HepG2 (cell line): ENCODE data around the gene EFCAB14. TPM values are rescaled to one million over a fixed set of nuclear protein-coding genes. Genes with fewer than 3 reads are reported as not detected.

ENCODE experiments used
- CBX5 ChIP-seq: sonication (generic); formaldehyde crosslinking; IDR thresholded peaks from 2 replicates; pipeline ENCODE4 v1.4.0; 2020; ENCODE audit warnings: missing genetic modification reagents, borderline replicate concordance
- CCDC6 ChIP-seq: sonication (generic); formaldehyde crosslinking; IDR thresholded peaks from 2 replicates; pipeline ENCODE4 v1.8.1; 2022; ENCODE audit warnings: mild to moderate bottlenecking, missing genetic modification reagents, moderate library complexity
- JARID2 ChIP-seq: sonication (generic); formaldehyde crosslinking; IDR thresholded peaks from 2 replicates; pipeline ENCODE4 v1.8.1; 2023; ENCODE audit warnings: missing genetic modification reagents, inconsistent platforms; ENCODE audit not compliant: insufficient replicate concordance
- NCOR1 ChIP-seq: fragments of 200-600 bp; sonication (generic); IDR thresholded peaks from 2 replicates; pipeline ENCODE4 v1.7.0; 2017; ENCODE audit warnings: antibody characterized with exemption, low read length, borderline replicate concordance
- NFKB2 ChIP-seq: sonication (generic); formaldehyde crosslinking; IDR thresholded peaks from 2 replicates; pipeline ENCODE4 v1.4.0; 2020; ENCODE audit warnings: missing genetic modification reagents, borderline replicate concordance
- RBM39 ChIP-seq: fragments of 200-400 bp; formaldehyde crosslinking; IDR thresholded peaks from one replicate; pipeline ENCODE4 v1.6.1; 2018; ENCODE audit warnings: antibody characterized with exemption, mild to moderate bottlenecking, low read depth, low read length; ENCODE audit not compliant: poor library complexity, severe bottlenecking
- RFXANK ChIP-seq: IDR thresholded peaks from 2 replicates; pipeline ENCODE4 v1.6.1; 2016
- RXRA ChIP-seq: sonication (generic); formaldehyde crosslinking; IDR thresholded peaks from 2 replicates; pipeline ENCODE4 v1.5.1; 2020; ENCODE audit warnings: missing genetic modification reagents
- SALL1 ChIP-seq: sonication (generic); formaldehyde crosslinking; IDR thresholded peaks from 2 replicates; pipeline ENCODE4 v1.8.0; 2022; ENCODE audit warnings: mild to moderate bottlenecking, missing genetic modification reagents
- UBTF ChIP-seq: sonication (generic); formaldehyde crosslinking; IDR thresholded peaks from 2 replicates; pipeline ENCODE4 v1.4.0; 2020; ENCODE audit warnings: mild to moderate bottlenecking, missing genetic modification reagents
- ZC3H4 ChIP-seq: sonication (generic); formaldehyde crosslinking; IDR thresholded peaks from 2 replicates; pipeline ENCODE4 v1.4.0; 2020; ENCODE audit warnings: missing genetic modification reagents, borderline replicate concordance
- ZFAT ChIP-seq: sonication (generic); formaldehyde crosslinking; conservative IDR thresholded peaks from 2 replicates; pipeline ENCODE4 v1.8.1; 2023; ENCODE audit warnings: missing genetic modification reagents, inconsistent platforms
- ZNF12 ChIP-seq: sonication (generic); formaldehyde crosslinking; IDR thresholded peaks from 2 replicates; pipeline ENCODE4 v1.5.0; 2020; ENCODE audit warnings: missing genetic modification reagents
- ZNF138 ChIP-seq: sonication (generic); formaldehyde crosslinking; IDR thresholded peaks from 2 replicates; pipeline ENCODE4 v1.5.0; 2020; ENCODE audit warnings: mild to moderate bottlenecking, low read depth, missing genetic modification reagents
- ZNF280B ChIP-seq: sonication (generic); formaldehyde crosslinking; IDR thresholded peaks from 2 replicates; pipeline ENCODE4 v1.5.0; 2020; ENCODE audit warnings: missing genetic modification reagents, mild to moderate bottlenecking, borderline replicate concordance
- ZNF383 ChIP-seq: sonication (generic); formaldehyde crosslinking; IDR thresholded peaks from 2 replicates; pipeline ENCODE4 v1.4.0; 2020; ENCODE audit warnings: missing genetic modification reagents, mild to moderate bottlenecking, borderline replicate concordance
- ZNF746 ChIP-seq: sonication (generic); formaldehyde crosslinking; IDR thresholded peaks from 2 replicates; pipeline ENCODE4 v1.8.0; 2022; ENCODE audit warnings: mild to moderate bottlenecking, missing genetic modification reagents
- polyA plus RNA-seq, 8 experiments: library from polyadenylated mRNA; depleted of rRNA in 3 of 8; stranded (reverse) in 7 of 8; unstranded in 1 of 8; fragments of >200 nt; fragmentation: Illumina TruSeq in 4 of 8; extraction: Trizol in 4 of 8; gene quantifications; 2 replicates each; pipeline versions ENCODE4 v1.2.1 to v1.2.3, GENCODE V29; 2011 to 2016; ENCODE audit warnings: low read depth in 4 of 8, missing spikeins in 1 of 8, mixed read lengths in 1 of 8; ENCODE audit not compliant: insufficient read depth in 1 of 8
- total RNA-seq, 5 experiments: library from RNA; depleted of rRNA; stranded (reverse); fragments of >200 nt; fragmentation: Illumina TruSeq; extraction: Trizol; gene quantifications; 2 replicates each; pipeline ENCODE4 v1.2.3, GENCODE V29; 2016; ENCODE audit warnings: low read depth in 1 of 5
- TF ChIP-seq, protein P1 (sequence below): sonication (generic); formaldehyde crosslinking; IDR thresholded peaks from 2 replicates; pipeline ENCODE4 v1.8.1; 2023; ENCODE audit warnings: mild to moderate bottlenecking, missing genetic modification reagents
- TF ChIP-seq, protein P2 (sequence below): IDR thresholded peaks from 2 replicates; pipeline ENCODE4 v1.6.1; 2016
- TF ChIP-seq, protein P3 (sequence below): sonication (generic); formaldehyde crosslinking; IDR thresholded peaks from 2 replicates; pipeline ENCODE4 v1.4.0; 2020; ENCODE audit warnings: missing genetic modification reagents

The EFCAB14 gene
- total and polyA plus RNA-seq, 2 of the 13 experiments (the other 11 are each of a cell fraction or from before 2014, with no cell fraction given): 13.4 to 17.9 TPM

GRCh38 chr1:46735708-46736324, 16.9 kb upstream of the EFCAB14 start (continued):
- TF ChIP-seq UBTF (no peak), ZNF12 (CRISPR knock-in tag) (peak; percentile 67; the same call in 1 of the 2 replicates), NCOR1 (no peak), ZNF138 (no peak), ZNF280B (CRISPR knock-in tag) (no peak), ZNF383 (CRISPR knock-in tag) (no peak), ZNF746 (CRISPR knock-in tag) (no peak), RXRA (CRISPR knock-in tag) (no peak), RBM39 (no peak), NFKB2 (CRISPR knock-in tag) (no peak), CBX5 (0 out of 2 replicates have a peak, but pooled peaks have one; percentile 43), ZFAT (CRISPR knock-in tag) (no peak), JARID2 (CRISPR knock-in tag) (no peak), CCDC6 (no peak), SALL1 (CRISPR knock-in tag) (peak; percentile 70), RFXANK (CRISPR knock-in tag) (0 out of 2 replicates have a peak, but pooled peaks have one; percentile 54), ZC3H4 (CRISPR knock-in tag) (no peak)
- TF ChIP-seq, protein P1, sequence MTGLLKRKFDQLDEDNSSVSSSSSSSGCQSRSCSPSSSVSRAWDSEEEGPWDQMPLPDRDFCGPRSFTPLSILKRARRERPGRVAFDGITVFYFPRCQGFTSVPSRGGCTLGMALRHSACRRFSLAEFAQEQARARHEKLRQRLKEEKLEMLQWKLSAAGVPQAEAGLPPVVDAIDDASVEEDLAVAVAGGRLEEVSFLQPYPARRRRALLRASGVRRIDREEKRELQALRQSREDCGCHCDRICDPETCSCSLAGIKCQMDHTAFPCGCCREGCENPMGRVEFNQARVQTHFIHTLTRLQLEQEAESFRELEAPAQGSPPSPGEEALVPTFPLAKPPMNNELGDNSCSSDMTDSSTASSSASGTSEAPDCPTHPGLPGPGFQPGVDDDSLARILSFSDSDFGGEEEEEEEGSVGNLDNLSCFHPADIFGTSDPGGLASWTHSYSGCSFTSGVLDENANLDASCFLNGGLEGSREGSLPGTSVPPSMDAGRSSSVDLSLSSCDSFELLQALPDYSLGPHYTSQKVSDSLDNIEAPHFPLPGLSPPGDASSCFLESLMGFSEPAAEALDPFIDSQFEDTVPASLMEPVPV (CRISPR knock-in tag): 0 out of 2 replicates have a peak, but pooled peaks have one; percentile 44
- TF ChIP-seq, protein P2, sequence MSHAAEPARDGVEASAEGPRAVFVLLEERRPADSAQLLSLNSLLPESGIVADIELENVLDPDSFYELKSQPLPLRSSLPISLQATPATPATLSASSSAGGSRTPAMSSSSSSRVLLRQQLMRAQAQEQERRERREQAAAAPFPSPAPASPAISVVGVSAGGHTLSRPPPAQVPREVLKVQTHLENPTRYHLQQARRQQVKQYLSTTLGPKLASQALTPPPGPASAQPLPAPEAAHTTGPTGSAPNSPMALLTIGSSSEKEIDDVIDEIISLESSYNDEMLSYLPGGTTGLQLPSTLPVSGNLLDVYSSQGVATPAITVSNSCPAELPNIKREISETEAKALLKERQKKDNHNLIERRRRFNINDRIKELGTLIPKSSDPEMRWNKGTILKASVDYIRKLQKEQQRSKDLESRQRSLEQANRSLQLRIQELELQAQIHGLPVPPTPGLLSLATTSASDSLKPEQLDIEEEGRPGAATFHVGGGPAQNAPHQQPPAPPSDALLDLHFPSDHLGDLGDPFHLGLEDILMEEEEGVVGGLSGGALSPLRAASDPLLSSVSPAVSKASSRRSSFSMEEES (CRISPR knock-in tag): peak; percentile 76
- TF ChIP-seq, protein P3, sequence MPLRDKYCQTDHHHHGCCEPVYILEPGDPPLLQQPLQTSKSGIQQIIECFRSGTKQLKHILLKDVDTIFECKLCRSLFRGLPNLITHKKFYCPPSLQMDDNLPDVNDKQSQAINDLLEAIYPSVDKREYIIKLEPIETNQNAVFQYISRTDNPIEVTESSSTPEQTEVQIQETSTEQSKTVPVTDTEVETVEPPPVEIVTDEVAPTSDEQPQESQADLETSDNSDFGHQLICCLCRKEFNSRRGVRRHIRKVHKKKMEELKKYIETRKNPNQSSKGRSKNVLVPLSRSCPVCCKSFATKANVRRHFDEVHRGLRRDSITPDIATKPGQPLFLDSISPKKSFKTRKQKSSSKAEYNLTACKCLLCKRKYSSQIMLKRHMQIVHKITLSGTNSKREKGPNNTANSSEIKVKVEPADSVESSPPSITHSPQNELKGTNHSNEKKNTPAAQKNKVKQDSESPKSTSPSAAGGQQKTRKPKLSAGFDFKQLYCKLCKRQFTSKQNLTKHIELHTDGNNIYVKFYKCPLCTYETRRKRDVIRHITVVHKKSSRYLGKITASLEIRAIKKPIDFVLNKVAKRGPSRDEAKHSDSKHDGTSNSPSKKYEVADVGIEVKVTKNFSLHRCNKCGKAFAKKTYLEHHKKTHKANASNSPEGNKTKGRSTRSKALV (CRISPR knock-in tag): 0 out of 2 replicates have a peak, but pooled peaks have one; percentile 36
